HG03457 (cell line): ENCODE results near the gene ARL6IP4.

Experiments
- ATAC-seq: cut with Tn5 transposase; IDR thresholded peaks from one replicate; pipeline ENCODE4 v1.9.1; 2021; ENCODE audit warnings: moderate number of reproducible peaks; ENCODE audit not compliant: unreplicated experiment

The ARL6IP4 gene

GRCh38 chr12:122958198-122958888, 22.1 kb upstream of the ARL6IP4 start:
- no peak for ATAC-seq

- ATAC-seq = no peak
These were observed 20.8 kb upstream of the ARL6IP4 start for GRCh38 chr12:122959566-122960192.

- no peak for ATAC-seq
These were observed 20.3 kb upstream of the ARL6IP4 start for GRCh38 chr12:122960193-122960569.

- ATAC-seq = no peak
These were observed 18.8 kb upstream of the ARL6IP4 start for GRCh38 chr12:122961531-122962329.

DNA sequence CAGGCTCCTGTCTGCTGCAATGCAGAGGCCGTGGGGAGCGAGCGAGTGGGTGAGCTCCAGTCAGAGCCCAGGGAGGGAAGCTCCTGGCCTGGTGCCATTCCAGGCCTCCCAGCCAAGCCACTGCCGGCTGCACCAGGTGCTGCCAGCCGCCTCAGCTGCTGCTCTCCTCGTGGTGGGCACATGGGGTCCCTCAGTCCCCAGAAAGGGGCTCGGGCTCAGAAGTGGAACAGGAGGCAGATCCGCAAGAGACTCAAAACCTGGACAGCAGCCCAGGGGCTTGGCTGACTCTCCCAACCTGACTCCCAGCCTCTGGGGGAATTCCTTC, 16.6 kb upstream of the ARL6IP4 start:
- ATAC-seq = no peak

DNA sequence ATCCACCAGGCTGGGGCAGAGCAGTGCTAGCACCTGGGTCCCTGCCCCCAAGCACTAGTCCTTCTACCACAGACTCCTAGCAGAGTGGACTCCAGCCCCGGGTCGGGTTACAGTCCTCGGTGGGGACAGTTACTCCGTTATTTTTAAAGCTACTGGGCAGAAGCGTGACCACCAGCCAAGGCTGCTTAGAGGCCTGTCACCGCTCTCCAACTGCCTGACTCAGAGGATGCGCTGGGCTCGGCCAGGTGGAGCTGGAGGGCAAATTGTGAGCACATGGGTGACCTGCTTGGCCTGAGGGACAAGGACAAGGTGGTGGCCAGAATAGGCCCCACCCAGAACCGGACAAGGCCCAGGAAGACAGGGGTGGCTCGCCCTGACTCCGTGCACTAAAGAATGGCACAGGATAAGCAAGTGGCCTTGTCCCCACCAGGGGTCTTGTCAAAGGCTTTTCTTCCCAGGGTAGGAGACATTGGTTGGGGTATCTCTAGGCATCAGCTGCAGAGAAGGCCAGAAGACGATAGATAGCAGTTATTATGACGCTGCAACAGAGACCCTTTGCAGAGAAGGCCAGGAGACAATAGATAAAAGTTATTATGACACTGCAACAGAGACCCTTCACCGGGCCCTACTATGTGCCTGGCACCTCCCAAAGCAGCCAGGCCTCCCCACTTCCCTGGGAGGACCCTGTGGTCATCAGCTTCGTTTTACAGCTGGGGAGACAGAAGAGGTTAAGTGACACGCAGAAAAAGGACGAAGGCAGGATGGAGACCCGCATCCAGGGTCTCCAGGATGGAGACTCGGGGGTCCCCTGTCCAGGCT, 15.8 kb upstream of the ARL6IP4 start:
- no peak for ATAC-seq

- ATAC-seq = no peak
These were observed 15.1 kb upstream of the ARL6IP4 start for GRCh38 chr12:122965321-122965751.

DNA sequence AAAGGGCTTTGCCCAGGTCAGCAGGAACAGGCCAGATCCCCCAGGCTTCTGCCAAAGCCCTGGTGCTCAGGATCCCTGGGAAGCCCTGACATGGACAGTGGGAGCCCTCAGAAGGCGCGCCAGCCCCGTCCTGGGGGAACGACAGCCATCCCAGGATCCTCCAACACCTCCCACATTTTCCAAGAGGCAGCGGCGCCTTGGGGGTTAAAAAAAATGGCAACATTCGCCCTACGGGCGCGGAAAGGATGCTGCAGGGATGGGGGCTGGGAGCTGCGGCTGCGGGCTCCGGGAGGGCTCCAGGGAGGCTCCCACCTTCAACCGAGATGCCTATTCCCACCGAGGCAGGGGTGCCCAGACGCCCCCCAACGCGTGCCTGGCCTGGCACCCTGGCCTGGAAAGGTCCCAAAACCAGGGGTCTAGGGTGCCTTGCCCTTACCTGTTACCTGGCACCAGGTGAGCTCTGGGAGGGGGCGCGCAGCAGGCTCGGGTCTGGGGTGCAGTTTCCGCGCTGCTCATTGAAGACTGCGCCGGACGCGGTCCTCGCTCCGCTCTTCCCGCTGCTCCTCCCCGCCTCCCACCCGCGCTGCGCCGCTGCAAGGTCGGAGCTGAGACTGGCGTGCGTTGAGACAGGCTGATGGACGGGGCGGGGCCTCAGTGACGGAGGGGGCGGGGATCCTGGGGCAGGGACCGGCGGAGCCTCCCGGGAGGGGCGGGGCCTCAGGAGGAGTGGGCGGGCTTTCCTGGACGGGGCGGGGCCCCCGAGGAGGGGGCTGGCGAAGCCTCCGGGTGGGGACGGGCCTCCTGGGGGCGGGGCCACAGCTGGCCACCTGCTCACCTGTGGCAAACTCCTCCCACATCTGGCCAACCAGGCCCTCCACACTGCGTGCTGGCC, 14.4 kb upstream of the ARL6IP4 start, which contains the start of gene ABCB9:
Gene ABCB9 (minus strand): TSS at position 613 of the 892 bp plus-strand sequence. CDS start 6,228 bp downstream, outside the sequence.
- ATAC-seq = peak; percentile 52

- no peak for ATAC-seq
These were observed 13.5 kb upstream of the ARL6IP4 start for GRCh38 chr12:122966743-122967550.

DNA sequence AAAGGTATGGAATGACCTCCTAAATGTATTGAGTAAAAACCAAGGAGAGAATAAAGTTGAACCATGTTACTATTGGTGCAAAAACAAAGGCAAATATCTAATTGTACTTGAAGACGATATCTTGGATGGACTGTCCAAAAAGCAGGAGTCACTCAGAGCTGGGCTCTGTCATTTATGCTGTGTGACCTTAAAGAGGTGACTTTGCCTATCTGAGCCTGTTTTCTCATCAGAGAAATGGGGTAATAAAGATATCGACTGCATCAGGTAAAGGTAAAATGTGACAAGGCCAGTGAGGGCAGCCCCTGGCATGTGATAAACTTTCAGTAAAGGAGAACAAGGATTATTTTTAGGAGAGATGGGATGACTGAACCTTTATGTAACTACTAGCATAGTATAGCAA, 12.4 kb upstream of the ARL6IP4 start:
- ATAC-seq = no peak

DNA sequence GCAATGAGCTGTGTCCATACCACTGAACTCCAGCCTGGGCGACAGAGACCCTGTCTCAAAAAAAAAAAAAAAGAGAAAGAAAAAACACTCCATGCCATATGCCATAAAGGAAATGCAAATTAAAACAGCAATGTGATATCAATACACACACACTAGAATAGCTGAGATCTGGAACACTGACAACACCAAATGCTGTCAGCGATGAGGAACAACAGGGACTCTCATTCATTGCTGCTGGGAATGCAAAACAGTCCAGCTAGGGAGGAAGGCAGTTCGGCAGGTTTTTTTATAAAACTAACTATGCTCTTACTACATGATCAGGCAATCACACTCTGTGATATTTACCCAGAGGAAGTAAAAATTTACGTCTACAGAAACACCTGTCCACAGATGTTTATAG, 10.8 kb upstream of the ARL6IP4 start:
- ATAC-seq = no peak

DNA sequence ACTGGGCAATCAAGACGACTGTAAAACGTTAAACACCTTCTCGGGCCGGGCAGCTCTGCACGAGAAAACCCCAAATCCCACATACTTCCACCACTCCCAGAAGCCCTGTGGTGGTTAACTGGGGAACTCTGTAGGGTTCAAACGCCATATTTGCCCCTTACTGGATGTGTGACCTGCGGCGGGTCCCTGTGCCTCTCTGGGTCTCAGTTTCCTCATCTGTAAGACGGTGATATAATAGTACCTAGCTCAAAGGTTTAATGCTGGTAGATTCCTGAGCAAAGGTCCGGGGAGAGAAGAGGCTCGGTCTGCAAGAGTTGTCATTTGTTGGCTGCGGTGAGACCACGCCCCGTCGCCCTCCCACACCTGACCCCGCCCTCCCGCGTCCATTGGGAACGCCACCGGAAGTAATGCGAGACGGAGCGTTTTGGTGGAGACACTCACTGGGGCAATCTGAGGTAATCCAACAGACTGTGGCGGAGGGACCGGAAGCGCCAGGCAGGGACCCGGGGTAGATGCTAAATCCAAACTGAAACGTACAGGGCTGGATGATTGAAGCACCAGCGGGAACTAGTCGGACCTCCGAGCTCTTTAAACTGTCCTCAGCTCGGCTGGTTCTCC, 6.1 kb upstream of the ARL6IP4 start:
- peak; percentile 66 for ATAC-seq

DNA sequence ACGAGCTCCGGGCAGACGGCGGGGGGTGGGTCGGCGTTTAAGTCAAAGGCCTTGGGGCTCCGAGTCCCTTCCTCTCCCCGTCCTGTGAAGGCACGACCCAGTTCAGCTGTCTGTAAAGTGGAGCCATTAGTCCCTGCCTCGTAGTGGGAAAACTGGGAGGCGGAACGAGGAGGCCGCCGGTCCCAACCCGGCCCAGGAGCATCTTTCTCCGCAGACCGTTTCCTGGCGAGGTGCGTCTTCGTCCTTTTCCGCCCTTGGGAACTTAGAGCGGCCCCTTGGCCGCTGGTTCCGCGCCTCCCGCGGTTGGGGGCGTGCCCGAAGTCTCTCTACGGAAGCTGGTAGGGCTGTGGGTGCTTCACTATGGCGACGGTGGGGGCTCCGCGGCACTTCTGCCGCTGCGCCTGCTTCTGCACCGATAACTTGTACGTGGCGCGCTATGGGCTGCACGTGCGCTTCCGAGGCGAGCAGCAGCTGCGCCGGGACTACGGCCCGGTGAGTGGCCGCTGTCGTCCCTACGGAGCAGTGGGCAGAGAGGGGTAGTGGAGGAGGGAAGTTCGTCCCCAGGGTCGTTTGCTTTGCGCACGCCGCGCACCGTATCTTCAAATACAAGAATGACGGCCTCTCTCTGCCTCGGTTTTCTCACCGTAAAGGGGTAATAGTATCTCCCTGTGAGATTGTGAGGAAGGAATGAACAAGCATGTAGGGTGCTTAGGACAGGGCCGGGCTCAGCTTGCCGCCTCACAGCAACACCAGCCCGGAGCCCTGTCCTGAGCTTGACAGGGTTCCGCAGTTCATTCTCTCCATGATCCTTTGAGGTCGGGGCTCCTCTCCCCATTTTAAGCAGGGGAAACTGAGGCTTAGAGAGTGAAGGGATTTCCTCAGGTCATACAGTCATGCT, 5.3 kb upstream of the ARL6IP4 start, which contains the start of gene OGFOD2:
Gene OGFOD2 (plus strand): TSS at position 353 of the 898 bp plus-strand sequence. CDS start 8 bp downstream, at position 361.
- ATAC-seq = peak; percentile 57

DNA sequence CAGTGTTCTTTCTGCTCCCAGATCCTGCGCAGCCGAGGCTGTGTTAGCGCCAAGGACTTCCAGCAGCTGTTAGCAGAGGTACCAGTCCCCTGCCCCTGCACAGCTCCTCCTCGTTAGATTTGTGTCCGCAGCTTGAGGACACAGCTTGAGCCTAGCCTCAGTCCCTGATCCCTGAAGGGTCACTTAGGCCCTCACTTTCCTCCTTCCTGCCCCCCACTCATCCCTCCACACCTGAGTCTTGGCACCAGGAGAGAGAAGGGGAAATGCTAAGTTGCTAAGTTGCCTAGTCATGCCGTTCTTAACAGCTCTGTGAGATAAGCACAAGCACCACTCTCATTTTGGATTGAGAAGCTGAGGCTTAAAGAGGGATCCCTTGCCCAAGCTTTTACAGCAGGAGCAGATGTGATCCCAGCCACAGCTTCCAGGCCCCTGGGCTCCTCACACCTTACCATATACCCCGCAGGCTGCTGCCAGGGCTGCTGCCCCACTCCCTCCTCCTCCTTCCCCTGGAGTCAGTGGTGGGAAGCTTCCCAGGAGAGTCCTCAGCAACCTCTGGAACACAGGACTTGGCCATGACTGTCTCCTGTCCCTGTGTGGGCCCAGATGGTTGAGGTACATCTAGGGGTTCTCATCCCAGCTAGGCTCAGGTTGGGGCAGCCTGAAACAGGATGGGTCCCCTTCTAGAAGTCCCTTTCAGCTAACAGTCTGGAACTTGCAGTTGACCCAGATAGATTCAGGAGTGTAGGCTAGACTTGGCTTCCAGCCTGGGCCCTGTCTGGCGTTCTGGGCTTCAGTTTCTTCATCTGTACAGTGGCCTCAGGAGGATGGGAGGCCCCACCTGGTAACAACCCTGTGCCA, 4.5 kb upstream of the ARL6IP4 start:
- ATAC-seq = no peak

GRCh38 chr12:122976648-122976975, 3.9 kb upstream of the ARL6IP4 start:
- no peak for ATAC-seq

DNA sequence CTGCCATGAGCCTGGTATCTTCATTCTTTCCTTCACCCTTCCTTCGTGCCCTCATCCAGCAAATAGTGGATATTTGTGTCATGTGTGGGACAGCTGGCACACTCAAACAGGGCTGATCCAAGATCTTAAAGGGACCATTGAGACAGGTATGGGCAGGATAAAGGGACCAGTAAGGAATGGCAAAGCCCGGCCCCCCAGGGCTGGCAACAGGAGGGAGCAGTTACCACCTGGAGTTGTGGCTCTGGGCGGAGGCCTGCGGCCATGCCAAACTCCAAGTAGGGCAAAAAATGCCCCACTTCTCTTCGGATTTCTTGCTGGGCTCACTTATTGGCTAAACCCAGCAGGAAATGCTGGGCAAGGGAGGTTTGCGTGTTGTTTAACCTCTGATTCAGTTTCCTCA, 3.3 kb upstream of the ARL6IP4 start:
- ATAC-seq = no peak
